ENCODE results near the gene GAA.
"Not testable (repeated sequence)": the region's sequence is repeated elsewhere in the genome, so short reads cannot be mapped to it uniquely, and the experiment has no call there.

GAA gene

GRCh38 chr17:80083136-80083661, 18.2 kb upstream of the GAA start:
- WGBS (ENCODE audit: insufficient coverage, insufficient read length), result no CpG with 5 or more reads among the region's 13 CpGs
- H3K36me3 ChIP-seq (ENCODE audit: control insufficient read depth, insufficient read depth, low read length), result no peaks in the 10 kb centered on the region
- DNase-seq (ENCODE audit: low read depth, low spot score), result no peak

GRCh38 chr17:80084773-80085172, 16.6 kb upstream of the GAA start:
- H3K36me3 ChIP-seq (ENCODE audit: control insufficient read depth, insufficient read depth, low read length), result no peaks in the 10 kb centered on the region
- no CpG with 5 or more reads among the region's 15 CpGs for WGBS (ENCODE audit: insufficient coverage, insufficient read length)
- no peak overlapping the region for H3K27ac ChIP-seq (ENCODE audit: low read length)
- no peak overlapping the region for H3K4me3 ChIP-seq (ENCODE audit: low read length)
- DNase-seq (ENCODE audit: low read depth, low spot score), result no peak
- H3K27me3 ChIP-seq (ENCODE audit: control insufficient read depth, insufficient read depth, low read length), result no peaks in the 10 kb centered on the region
- no peaks in the 10 kb centered on the region for H3K9me3 ChIP-seq (ENCODE audit: control insufficient read depth, insufficient read depth, low read length)
- 0 out of 2 replicates have a peak, but pooled peaks cover 3% of the 10 kb centered on the region for H3K4me1 ChIP-seq (ENCODE audit: control insufficient read depth, insufficient read depth, low read length)

More at GRCh38 chr17:80083136-80083661, 18.2 kb upstream of the GAA start:
- H3K4me1 ChIP-seq (ENCODE audit: control insufficient read depth, insufficient read depth, low read length), result 0 out of 2 replicates have a peak, but pooled peaks cover 3% of the 10 kb centered on the region
- no peaks in the 10 kb centered on the region for H3K9me3 ChIP-seq (ENCODE audit: control insufficient read depth, insufficient read depth, low read length)
- no peak overlapping the region for H3K27ac ChIP-seq (ENCODE audit: low read length)
- no peak overlapping the region for H3K4me3 ChIP-seq (ENCODE audit: low read length)
- H3K27me3 ChIP-seq (ENCODE audit: control insufficient read depth, insufficient read depth, low read length), result no peaks in the 10 kb centered on the region

- Histone ChIP-seq H3K27ac (ENCODE audit: low read length) (no peak overlapping the region), H3K4me1 (ENCODE audit: control insufficient read depth, insufficient read depth, low read length) (0 out of 2 replicates have a peak, but pooled peaks cover 3% of the 10 kb centered on the region), H3K36me3 (ENCODE audit: control insufficient read depth, insufficient read depth, low read length) (no peaks in the 10 kb centered on the region), H3K4me3 (ENCODE audit: low read length) (no peak overlapping the region), H3K27me3 (ENCODE audit: control insufficient read depth, insufficient read depth, low read length) (no peaks in the 10 kb centered on the region), H3K9me3 (ENCODE audit: control insufficient read depth, insufficient read depth, low read length) (no peaks in the 10 kb centered on the region)
- DNase-seq (ENCODE audit: low read depth, low spot score), result no peak
- no CpG with 5 or more reads among the region's 17 CpGs for WGBS (ENCODE audit: insufficient coverage, insufficient read length)
Measured at GRCh38 chr17:80086081-80086480, 15.3 kb upstream of the GAA start.

- no peaks in the 10 kb centered on the region for H3K36me3 ChIP-seq (ENCODE audit: control insufficient read depth, insufficient read depth, low read length)
- DNase-seq (ENCODE audit: low read depth, low spot score), result no peak
- no peak overlapping the region for H3K27ac ChIP-seq (ENCODE audit: low read length)
- H3K4me3 ChIP-seq (ENCODE audit: low read length), result no peak overlapping the region
- no CpG with 5 or more reads among the region's 11 CpGs for WGBS (ENCODE audit: insufficient coverage, insufficient read length)
- H3K4me1 ChIP-seq (ENCODE audit: control insufficient read depth, insufficient read depth, low read length), result 0 out of 2 replicates have a peak, but pooled peaks cover 3% of the 10 kb centered on the region
- no peaks in the 10 kb centered on the region for H3K27me3 ChIP-seq (ENCODE audit: control insufficient read depth, insufficient read depth, low read length)
- H3K9me3 ChIP-seq (ENCODE audit: control insufficient read depth, insufficient read depth, low read length), result no peaks in the 10 kb centered on the region
Measured at GRCh38 chr17:80086616-80087015, 14.8 kb upstream of the GAA start.

- Histone ChIP-seq H3K27me3 (ENCODE audit: control insufficient read depth, insufficient read depth, low read length) (no peaks in the 10 kb centered on the region), H3K4me3 (ENCODE audit: low read length) (no peak overlapping the region), H3K36me3 (ENCODE audit: control insufficient read depth, insufficient read depth, low read length) (no peaks in the 10 kb centered on the region), H3K4me1 (ENCODE audit: control insufficient read depth, insufficient read depth, low read length) (0 out of 2 replicates have a peak, but pooled peaks cover 3% of the 10 kb centered on the region), H3K9me3 (ENCODE audit: control insufficient read depth, insufficient read depth, low read length) (no peaks in the 10 kb centered on the region), H3K27ac (ENCODE audit: low read length) (no peak overlapping the region)
- WGBS (ENCODE audit: insufficient coverage, insufficient read length), result no CpG with 5 or more reads among the region's 34 CpGs
- DNase-seq (ENCODE audit: low read depth, low spot score), result no peak
Measured at GRCh38 chr17:80087346-80088265, 13.8 kb upstream of the GAA start.

GRCh38 chr17:80089762-80090161, 11.6 kb upstream of the GAA start:
- Histone ChIP-seq H3K4me1 (ENCODE audit: control insufficient read depth, insufficient read depth, low read length) (no peaks in the 10 kb centered on the region), H3K27ac (ENCODE audit: low read length) (no peak overlapping the region), H3K27me3 (ENCODE audit: control insufficient read depth, insufficient read depth, low read length) (no peaks in the 10 kb centered on the region), H3K36me3 (ENCODE audit: control insufficient read depth, insufficient read depth, low read length) (no peaks in the 10 kb centered on the region), H3K4me3 (ENCODE audit: low read length) (no peak overlapping the region), H3K9me3 (ENCODE audit: control insufficient read depth, insufficient read depth, low read length) (no peaks in the 10 kb centered on the region)
- no CpG with 5 or more reads among the region's 16 CpGs for WGBS (ENCODE audit: insufficient coverage, insufficient read length)
- no peak for DNase-seq (ENCODE audit: low read depth, low spot score)

GRCh38 chr17:80090164-80090563, 11.2 kb upstream of the GAA start:
- no CpG with 5 or more reads among the region's 44 CpGs for WGBS (ENCODE audit: insufficient coverage, insufficient read length)

GRCh38 chr17:80091376-80091775, 10.0 kb upstream of the GAA start:
- Histone ChIP-seq H3K4me1 (ENCODE audit: control insufficient read depth, insufficient read depth, low read length) (no peaks in the 10 kb centered on the region; the same call in 1 of the 2 replicates), H3K36me3 (ENCODE audit: control insufficient read depth, insufficient read depth, low read length) (no peaks in the 10 kb centered on the region), H3K4me3 (ENCODE audit: low read length) (no peak overlapping the region), H3K27me3 (ENCODE audit: control insufficient read depth, insufficient read depth, low read length) (no peaks in the 10 kb centered on the region), H3K9me3 (ENCODE audit: control insufficient read depth, insufficient read depth, low read length) (no peaks in the 10 kb centered on the region), H3K27ac (ENCODE audit: low read length) (no peak overlapping the region)
- DNase-seq (ENCODE audit: low read depth, low spot score), result no peak
- no CpG with 5 or more reads among the region's 4 CpGs for WGBS (ENCODE audit: insufficient coverage, insufficient read length)

More at GRCh38 chr17:80090164-80090563, 11.2 kb upstream of the GAA start:
- DNase-seq (ENCODE audit: low read depth, low spot score); H3K27me3 ChIP-seq (ENCODE audit: control insufficient read depth, insufficient read depth, low read length); H3K36me3 ChIP-seq (ENCODE audit: control insufficient read depth, insufficient read depth, low read length); H3K9me3 ChIP-seq (ENCODE audit: control insufficient read depth, insufficient read depth, low read length); H3K4me3 ChIP-seq (ENCODE audit: low read length); H3K4me1 ChIP-seq (ENCODE audit: control insufficient read depth, insufficient read depth, low read length); H3K27ac ChIP-seq (ENCODE audit: low read length): not testable (repeated sequence)

- H3K4me3 ChIP-seq (ENCODE audit: low read length), result no peak overlapping the region
- no peaks in the 10 kb centered on the region; the same call in 1 of the 2 replicates for H3K4me1 ChIP-seq (ENCODE audit: control insufficient read depth, insufficient read depth, low read length)
- no peaks in the 10 kb centered on the region for H3K9me3 ChIP-seq (ENCODE audit: control insufficient read depth, insufficient read depth, low read length)
- no peaks in the 10 kb centered on the region for H3K36me3 ChIP-seq (ENCODE audit: control insufficient read depth, insufficient read depth, low read length)
- no CpG with 5 or more reads among the region's 8 CpGs for WGBS (ENCODE audit: insufficient coverage, insufficient read length)
- no peak for DNase-seq (ENCODE audit: low read depth, low spot score)
- no peaks in the 10 kb centered on the region for H3K27me3 ChIP-seq (ENCODE audit: control insufficient read depth, insufficient read depth, low read length)
- no peak overlapping the region for H3K27ac ChIP-seq (ENCODE audit: low read length)
Measured at GRCh38 chr17:80092959-80093358, 8.4 kb upstream of the GAA start.

- Histone ChIP-seq H3K27ac (ENCODE audit: low read length) (no peak overlapping the region), H3K4me1 (ENCODE audit: control insufficient read depth, insufficient read depth, low read length) (no peaks in the 10 kb centered on the region; the same call in 1 of the 2 replicates), H3K27me3 (ENCODE audit: control insufficient read depth, insufficient read depth, low read length) (no peaks in the 10 kb centered on the region), H3K36me3 (ENCODE audit: control insufficient read depth, insufficient read depth, low read length) (no peaks in the 10 kb centered on the region), H3K4me3 (ENCODE audit: low read length) (no peak overlapping the region), H3K9me3 (ENCODE audit: control insufficient read depth, insufficient read depth, low read length) (no peaks in the 10 kb centered on the region)
- no CpG with 5 or more reads among the region's 37 CpGs for WGBS (ENCODE audit: insufficient coverage, insufficient read length)
- DNase-seq (ENCODE audit: low read depth, low spot score), result no peak
Measured at GRCh38 chr17:80095038-80095843, 6.1 kb upstream of the GAA start.

Data from iPS DF 6.9 (cell line).